ENCODE data around the gene GRIN2C.

Gene GRIN2C

DNA sequence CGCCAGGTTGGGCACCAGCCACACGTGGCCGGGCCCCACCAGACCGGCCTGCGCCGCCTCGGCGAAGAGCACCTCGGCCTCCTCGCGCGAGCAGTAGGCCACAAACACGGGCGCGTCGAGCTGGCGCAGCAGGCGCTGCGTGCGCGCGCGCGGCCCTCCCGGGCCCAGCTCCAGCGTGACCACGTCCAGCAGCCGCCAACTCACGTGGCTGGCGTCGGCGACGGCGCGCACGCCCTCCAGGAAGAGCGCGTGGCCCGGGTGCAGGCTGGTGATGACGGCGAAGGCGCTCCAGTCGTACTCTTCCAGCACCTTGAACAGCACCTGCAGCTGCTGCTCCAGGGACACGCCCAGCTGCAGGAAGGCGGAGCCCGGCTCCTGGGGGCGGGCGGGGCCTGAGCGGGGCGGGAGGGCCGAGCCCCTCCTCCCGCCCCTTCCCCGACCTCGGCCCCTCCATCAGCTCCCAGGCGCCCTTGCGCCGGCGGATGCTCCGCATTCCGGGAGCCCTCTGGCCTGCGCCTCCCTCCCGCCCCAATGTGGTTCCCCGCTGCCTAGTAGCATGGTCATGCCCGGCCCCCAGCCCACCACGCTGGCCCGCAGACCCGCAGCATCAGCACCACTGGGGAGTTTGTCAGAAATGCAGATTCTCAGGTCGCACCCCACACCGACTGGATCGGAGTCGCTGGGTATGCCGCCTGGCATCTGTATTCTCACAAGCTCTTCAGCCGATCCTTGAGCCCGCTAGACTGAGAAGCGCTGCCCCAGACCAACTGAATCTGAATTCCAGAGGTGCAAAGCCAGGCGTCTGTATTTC lies 7.2 kb downstream of the GRIN2C start:
- H3K4me3 ChIP-seq (ENCODE audit: low read length) = no peak overlapping the region
- peak; percentile 69 for DNase-seq (ENCODE audit: low read depth)
- TF ChIP-seq, protein P1, sequence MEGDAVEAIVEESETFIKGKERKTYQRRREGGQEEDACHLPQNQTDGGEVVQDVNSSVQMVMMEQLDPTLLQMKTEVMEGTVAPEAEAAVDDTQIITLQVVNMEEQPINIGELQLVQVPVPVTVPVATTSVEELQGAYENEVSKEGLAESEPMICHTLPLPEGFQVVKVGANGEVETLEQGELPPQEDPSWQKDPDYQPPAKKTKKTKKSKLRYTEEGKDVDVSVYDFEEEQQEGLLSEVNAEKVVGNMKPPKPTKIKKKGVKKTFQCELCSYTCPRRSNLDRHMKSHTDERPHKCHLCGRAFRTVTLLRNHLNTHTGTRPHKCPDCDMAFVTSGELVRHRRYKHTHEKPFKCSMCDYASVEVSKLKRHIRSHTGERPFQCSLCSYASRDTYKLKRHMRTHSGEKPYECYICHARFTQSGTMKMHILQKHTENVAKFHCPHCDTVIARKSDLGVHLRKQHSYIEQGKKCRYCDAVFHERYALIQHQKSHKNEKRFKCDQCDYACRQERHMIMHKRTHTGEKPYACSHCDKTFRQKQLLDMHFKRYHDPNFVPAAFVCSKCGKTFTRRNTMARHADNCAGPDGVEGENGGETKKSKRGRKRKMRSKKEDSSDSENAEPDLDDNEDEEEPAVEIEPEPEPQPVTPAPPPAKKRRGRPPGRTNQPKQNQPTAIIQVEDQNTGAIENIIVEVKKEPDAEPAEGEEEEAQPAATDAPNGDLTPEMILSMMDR (IDR thresholded peaks at IDR 0.05; ENCODE audit: insufficient read depth, low read depth, low read length, missing control alignments) = no peak

DNA sequence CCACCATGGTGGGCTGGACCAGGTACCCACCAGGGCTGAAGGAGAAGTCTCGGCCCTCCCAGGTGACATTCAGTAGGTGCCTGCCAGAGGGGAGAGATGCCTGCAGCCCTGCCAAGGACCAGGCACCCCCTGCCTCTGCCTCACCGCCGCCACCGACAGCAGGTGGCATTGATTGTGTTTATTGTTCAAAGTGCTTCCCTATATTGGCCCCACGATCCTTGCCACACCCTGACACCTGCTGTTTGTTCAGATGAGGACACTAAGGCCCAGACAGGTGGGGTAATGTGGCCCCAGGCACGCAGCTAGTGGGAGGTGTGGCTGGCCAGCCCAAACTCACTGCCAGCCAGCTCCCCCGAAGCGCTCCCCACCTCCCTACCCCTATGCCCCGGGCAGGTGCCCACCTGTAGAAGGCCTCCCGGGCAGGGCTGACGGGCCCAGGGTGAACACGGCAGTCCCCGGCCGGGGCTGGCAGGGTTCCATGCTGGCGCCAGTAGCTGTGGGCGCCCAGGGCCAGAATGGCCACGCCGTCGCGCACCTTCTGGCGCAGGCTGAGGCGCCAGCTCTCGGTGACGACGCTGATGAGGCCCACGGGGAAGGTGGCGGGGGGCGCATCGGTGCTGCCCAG lies 8.0 kb downstream of the GRIN2C start:
- TF ChIP-seq, protein P1 (IDR thresholded peaks at IDR 0.05; ENCODE audit: insufficient read depth, low read depth, low read length, missing control alignments) = no peak
- H3K4me3 ChIP-seq (ENCODE audit: low read length) = no peak overlapping the region
- no peak for DNase-seq (ENCODE audit: low read depth)

DNA sequence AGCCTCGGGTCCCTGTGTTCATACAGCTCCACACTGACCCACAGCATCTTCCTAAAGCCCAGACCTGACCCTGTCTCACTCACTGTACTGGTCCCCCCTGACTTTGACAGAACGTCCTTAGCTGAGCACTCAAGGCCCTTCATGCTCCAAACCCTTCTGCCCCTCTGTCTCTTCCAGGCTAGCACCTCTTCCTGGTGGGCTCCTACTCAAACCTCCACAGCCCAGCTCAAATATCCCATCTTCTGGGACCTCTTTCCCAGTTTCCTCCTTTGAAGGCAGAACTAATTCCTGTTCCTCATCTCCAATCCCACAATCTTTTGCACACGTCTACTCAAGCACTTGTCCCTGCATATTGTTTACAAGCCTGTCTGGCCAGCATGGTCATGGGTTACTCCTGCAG lies 8.8 kb downstream of the GRIN2C start:
- TF ChIP-seq, protein P1 (IDR thresholded peaks at IDR 0.05; ENCODE audit: insufficient read depth, low read depth, low read length, missing control alignments) = no peak
- DNase-seq (ENCODE audit: low read depth) = no peak
- H3K4me3 ChIP-seq (ENCODE audit: low read length) = no peak overlapping the region

DNA sequence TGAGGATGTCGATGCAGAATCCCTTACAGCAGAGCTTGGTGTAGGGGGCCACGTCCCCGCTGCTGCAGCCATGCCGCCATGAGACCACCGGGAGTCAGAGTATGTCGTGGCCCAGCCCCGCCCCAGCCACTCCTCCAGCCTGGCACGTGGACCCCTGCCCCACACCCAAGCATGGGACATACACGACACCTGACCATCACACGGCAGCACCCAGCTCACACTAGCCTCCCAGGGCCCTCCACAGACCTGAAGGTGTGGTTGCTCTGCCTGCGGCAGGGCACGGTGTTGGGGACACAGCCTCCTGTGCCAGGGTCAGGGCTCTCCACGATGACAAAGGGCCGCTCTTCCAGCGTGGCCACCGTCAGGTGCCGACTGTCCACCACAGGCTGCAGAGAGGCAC lies 9.4 kb downstream of the GRIN2C start:
- no peak overlapping the region for H3K4me3 ChIP-seq (ENCODE audit: low read length)
- TF ChIP-seq, protein P1 (IDR thresholded peaks at IDR 0.05; ENCODE audit: insufficient read depth, low read depth, low read length, missing control alignments) = no peak
- DNase-seq (ENCODE audit: low read depth) = no peak

DNA sequence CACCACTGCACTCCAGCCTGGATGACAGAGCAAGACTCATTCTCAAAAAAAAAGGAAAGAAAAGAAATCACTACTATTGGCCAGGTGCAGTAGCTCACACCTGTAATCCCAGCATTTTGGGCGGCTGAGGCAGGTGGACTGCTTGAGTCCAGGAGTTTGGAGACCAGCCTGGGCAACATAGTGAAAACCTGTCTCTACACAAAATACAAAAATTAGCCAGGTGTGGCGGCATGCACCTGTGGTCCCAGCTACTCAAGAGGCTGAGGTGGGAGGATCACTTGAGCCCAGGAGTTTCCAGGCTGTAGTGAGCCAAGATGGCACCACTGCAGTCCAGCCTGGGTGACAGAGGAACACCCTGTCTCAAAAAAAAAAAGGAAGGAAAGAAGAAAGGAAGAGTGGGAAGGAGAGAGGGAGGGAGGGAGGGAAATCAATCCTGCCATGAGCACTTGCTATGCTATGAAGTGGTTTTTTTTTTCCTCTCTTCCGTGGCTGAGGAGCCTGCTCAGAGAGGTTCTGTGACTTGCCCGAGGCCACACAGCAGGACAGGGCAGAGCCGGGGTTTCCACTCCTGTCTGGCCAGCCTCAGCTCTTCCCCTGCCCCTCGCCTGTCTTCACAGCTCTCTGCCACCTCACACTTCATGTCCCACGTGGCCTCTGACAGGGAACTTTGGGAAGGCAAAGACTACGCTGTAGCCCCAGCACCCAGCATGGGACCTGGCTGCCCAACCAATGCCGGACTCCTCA lies 10.9 kb downstream of the GRIN2C start:
- no peak overlapping the region for H3K4me3 ChIP-seq (ENCODE audit: low read length)
- TF ChIP-seq, protein P1 (IDR thresholded peaks at IDR 0.05; ENCODE audit: insufficient read depth, low read depth, low read length, missing control alignments) = no peak
- DNase-seq (ENCODE audit: low read depth) = no peak

DNA sequence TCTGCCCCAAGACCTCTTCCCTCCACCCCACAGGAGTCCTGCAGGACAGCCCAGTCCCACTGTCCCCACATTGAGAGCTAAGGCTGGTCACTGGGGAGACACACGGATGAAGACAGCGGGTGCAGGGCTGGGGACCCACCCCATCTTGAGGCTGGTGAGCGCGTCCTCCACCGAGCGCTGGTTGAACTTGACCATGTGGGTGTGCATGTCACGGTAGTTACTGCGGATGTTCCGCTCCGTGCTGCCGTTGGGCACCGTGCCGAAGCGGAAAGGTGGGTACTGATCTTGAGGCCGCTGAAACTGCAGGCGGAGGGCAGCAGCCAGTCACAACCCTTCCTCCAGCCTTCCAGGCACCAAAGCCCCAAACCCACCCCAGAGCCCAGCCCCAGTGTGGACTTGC lies 13.1 kb downstream of the GRIN2C start:
- H3K4me3 ChIP-seq (ENCODE audit: low read length) = no peak overlapping the region
- DNase-seq (ENCODE audit: low read depth) = no peak
- TF ChIP-seq, protein P1 (IDR thresholded peaks at IDR 0.05; ENCODE audit: insufficient read depth, low read depth, low read length, missing control alignments) = no peak

Measured in epithelial cell of esophagus (primary cell).